Epithelial cell of proximal tubule (primary cell): ENCODE data around the gene AOPEP. TPM values are rescaled to one million over a fixed set of nuclear protein-coding genes. Genes with fewer than 3 reads are reported as not detected.

Experiments used
- DNase-seq: peaks from one replicate; pipeline ENCODE4 v3.0.0-alpha.2; 2011; ENCODE audit warnings: low read depth
- H3K4me3 ChIP-seq: 2 replicates; pipeline ENCODE4 v1.5.1; 2011; ENCODE audit warnings: low read depth, mild to moderate bottlenecking, low read length
- total RNA-seq: library from RNA; depleted of rRNA; stranded (reverse); fragments of >200 nt; gene quantifications from 2 replicates; pipeline ENCODE4 v1.2.3, GENCODE V29; 2015
- TF ChIP-seq, protein P1 (sequence below): conservative IDR thresholded peaks from 2 replicates; pipeline ENCODE4 v1.5.1; 2012; ENCODE audit warnings: low read depth, mild to moderate bottlenecking, low read length

Gene AOPEP
- total RNA-seq, 1 donor from 2014 or later = 27.0 TPM

DNA sequence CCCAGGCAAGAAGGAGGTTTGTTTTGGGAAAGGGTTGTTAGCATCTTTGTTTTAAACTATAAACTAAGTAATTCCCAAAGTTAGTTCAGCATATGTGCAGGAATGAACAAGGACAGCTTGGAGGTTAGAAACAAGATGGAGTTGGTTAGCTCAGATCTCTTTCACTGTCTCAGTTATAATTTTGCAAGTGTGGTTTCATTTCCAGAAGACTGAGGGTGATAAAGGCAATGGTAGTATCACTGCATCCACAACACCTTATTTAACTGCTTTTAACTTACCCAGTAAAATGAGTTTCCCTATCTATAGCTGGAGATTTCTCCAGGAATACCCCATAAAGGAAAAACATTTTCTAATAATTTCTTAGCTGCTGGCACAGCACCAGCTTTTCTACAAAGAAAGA is 152.7 kb downstream of the AOPEP start:
- DNase-seq = no peak
- TF ChIP-seq, protein P1, sequence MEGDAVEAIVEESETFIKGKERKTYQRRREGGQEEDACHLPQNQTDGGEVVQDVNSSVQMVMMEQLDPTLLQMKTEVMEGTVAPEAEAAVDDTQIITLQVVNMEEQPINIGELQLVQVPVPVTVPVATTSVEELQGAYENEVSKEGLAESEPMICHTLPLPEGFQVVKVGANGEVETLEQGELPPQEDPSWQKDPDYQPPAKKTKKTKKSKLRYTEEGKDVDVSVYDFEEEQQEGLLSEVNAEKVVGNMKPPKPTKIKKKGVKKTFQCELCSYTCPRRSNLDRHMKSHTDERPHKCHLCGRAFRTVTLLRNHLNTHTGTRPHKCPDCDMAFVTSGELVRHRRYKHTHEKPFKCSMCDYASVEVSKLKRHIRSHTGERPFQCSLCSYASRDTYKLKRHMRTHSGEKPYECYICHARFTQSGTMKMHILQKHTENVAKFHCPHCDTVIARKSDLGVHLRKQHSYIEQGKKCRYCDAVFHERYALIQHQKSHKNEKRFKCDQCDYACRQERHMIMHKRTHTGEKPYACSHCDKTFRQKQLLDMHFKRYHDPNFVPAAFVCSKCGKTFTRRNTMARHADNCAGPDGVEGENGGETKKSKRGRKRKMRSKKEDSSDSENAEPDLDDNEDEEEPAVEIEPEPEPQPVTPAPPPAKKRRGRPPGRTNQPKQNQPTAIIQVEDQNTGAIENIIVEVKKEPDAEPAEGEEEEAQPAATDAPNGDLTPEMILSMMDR = no peak
- H3K4me3 ChIP-seq = no peak overlapping the region

- TF ChIP-seq, protein P1 = no peak
- H3K4me3 ChIP-seq = no peak overlapping the region
- no peak for DNase-seq
Measured at GRCh38 chr9:94881023-94881422, 154.5 kb downstream of the AOPEP start.

DNA sequence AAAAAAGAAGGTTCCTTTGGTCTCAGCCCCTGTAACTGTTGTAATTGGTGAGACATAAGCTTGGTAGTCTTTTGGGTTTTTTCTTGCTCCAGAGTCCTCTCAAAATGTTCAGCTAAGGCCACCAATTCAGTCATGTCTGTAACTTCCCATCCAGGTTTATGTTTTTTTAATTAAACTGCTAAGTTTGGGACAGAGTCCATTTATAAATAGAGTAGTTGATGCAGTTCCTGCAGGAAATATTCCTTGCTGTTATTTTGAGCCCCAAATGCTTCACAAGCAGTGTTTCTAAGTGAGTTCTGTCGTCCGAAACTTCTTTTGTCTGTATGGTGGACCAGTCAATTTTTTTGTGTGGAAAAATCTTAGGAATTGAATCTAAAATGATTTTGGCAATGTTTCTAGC is 155.0 kb downstream of the AOPEP start:
- TF ChIP-seq, protein P1 = no peak
- DNase-seq = no peak
- H3K4me3 ChIP-seq = no peak overlapping the region

DNA sequence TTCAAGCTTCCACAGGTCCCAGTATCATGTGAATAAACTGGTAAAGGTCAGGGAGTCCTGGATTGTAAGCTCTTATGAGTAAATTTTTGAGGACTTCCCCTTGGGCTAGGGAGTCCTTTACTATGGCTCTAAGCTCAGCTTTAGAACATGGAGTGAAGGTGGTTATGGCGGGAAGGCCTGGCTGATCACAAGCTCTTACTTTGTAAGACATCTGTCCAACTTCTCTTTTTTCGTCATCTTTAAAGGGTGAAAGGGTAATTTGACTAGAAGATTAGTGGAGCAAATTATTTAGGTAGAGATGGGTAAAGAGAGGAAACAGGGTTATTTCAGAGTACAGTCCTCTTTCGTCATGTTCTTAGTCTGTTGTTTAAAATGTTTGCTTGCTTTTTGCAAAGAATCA is 155.4 kb downstream of the AOPEP start:
- no peak overlapping the region for H3K4me3 ChIP-seq
- TF ChIP-seq, protein P1 = no peak
- DNase-seq = no peak

GRCh38 chr9:94882966-94883641 is 156.6 kb downstream of the AOPEP start:
- H3K4me3 ChIP-seq = no peak overlapping the region
- TF ChIP-seq, protein P1 = no peak
- no peak for DNase-seq

GRCh38 chr9:94885854-94886447 is 159.5 kb downstream of the AOPEP start:
- DNase-seq = no peak
- no peak overlapping the region for H3K4me3 ChIP-seq
- TF ChIP-seq, protein P1 = no peak

- no peak for DNase-seq
- H3K4me3 ChIP-seq = no peak overlapping the region
- TF ChIP-seq, protein P1 = no peak
Measured at GRCh38 chr9:94887721-94888120, 161.2 kb downstream of the AOPEP start.
